ENCODE data around the gene ORMDL3.

Gene ORMDL3

GRCh38 chr17:39872751-39873150 is 54.6 kb downstream of the ORMDL3 start:
- ATAC-seq, result peak; percentile 62; the same call in 2 of the 3 replicates
- TF ChIP-seq ZNF565 (CRISPR knock-in tag; conservative IDR thresholded peaks at IDR 0.05; ENCODE audit: low read depth) (no peak), PPARA (CRISPR knock-in tag; IDR thresholded peaks at IDR 0.05; ENCODE audit: borderline replicate concordance) (no peak), ZNF70 (CRISPR knock-in tag; IDR thresholded peaks at IDR 0.05) (no peak), CSDC2 (CRISPR knock-in tag; IDR thresholded peaks at IDR 0.05) (no peak), POU6F1 (CRISPR knock-in tag; IDR thresholded peaks at IDR 0.05; ENCODE audit: borderline replicate concordance, low read depth) (no peak), ARNTL (CRISPR knock-in tag; IDR thresholded peaks at IDR 0.05; ENCODE audit: borderline replicate concordance, low read depth) (no peak), OSR1 (CRISPR knock-in tag; IDR thresholded peaks at IDR 0.05) (no peak), ZFP30 (CRISPR knock-in tag; IDR thresholded peaks at IDR 0.05) (no peak), PATZ1 (CRISPR knock-in tag; IDR thresholded peaks at IDR 0.05; ENCODE audit: borderline replicate concordance) (no peak), ESRRG (CRISPR knock-in tag; IDR thresholded peaks at IDR 0.05) (no peak), RARB (CRISPR knock-in tag; IDR thresholded peaks at IDR 0.05) (no peak)

GRCh38 chr17:39871801-39872200 is 55.6 kb downstream of the ORMDL3 start:
- TF ChIP-seq RARB (CRISPR knock-in tag; IDR thresholded peaks at IDR 0.05), result no peak
- TF ChIP-seq SNAI2 (CRISPR knock-in tag; IDR thresholded peaks at IDR 0.05), result no peak
- no peak for TF ChIP-seq CSRNP3 (CRISPR knock-in tag; IDR thresholded peaks at IDR 0.05)
- TF ChIP-seq CREB5 (CRISPR knock-in tag; IDR thresholded peaks at IDR 0.05; ENCODE audit: low read depth), result no peak
- TF ChIP-seq GLIS3 (CRISPR knock-in tag; IDR thresholded peaks at IDR 0.05), result no peak
- TF ChIP-seq POU6F1 (CRISPR knock-in tag; IDR thresholded peaks at IDR 0.05; ENCODE audit: borderline replicate concordance, low read depth), result no peak
- TF ChIP-seq ISL1 (CRISPR knock-in tag; IDR thresholded peaks at IDR 0.05), result no peak
- TF ChIP-seq ZNF8 (CRISPR knock-in tag; IDR thresholded peaks at IDR 0.05), result no peak
- TF ChIP-seq ZFP30 (CRISPR knock-in tag; IDR thresholded peaks at IDR 0.05), result no peak
- TF ChIP-seq OSR1 (CRISPR knock-in tag; IDR thresholded peaks at IDR 0.05), result no peak
- TF ChIP-seq ZC3H10 (CRISPR knock-in tag; IDR thresholded peaks at IDR 0.05), result no peak
- TF ChIP-seq TOX (CRISPR knock-in tag; IDR thresholded peaks at IDR 0.05; ENCODE audit: borderline replicate concordance), result no peak
- ATAC-seq, result no peak

All from SK-N-SH treated with all-trans-retinoic acid at 6 μM for 48 hours (cell line).